GM12878 (cell line): ENCODE measurements around the gene NUB1. TPM values are rescaled to one million over a fixed set of nuclear protein-coding genes. Genes with fewer than 3 reads are reported as not detected.

ENCODE experiments used
- ATAC-seq: fragments of 200-7000 bp; cut with Tn5 transposase; 3 replicates; pipeline ENCODE4 v1.9.1; 2020; ENCODE audit warnings: mild to moderate bottlenecking, moderate library complexity
- BruUV-seq: library from RNA; stranded (reverse); fragments of 400-500 nt; replicated peaks from 2 replicates; lab custom pipeline; 2021; lab: Mats Ljungman, UMichigan
- CTCF ChIA-PET: fragments of 300-600 bp; sonication (Branson Sonifier 250); formaldehyde crosslinking; extraction: SDS; loops from one replicate; lab custom pipeline; 2021; ENCODE audit warnings: inconsistent platforms; lab: Yijun Ruan, JAX
- POLR2A ChIA-PET: fragments of 350-600 bp; formaldehyde crosslinking; extraction: SDS; loops from one replicate; lab custom pipeline; 2021; ENCODE audit warnings: inconsistent platforms; lab: Charles Lee
- RAD21 ChIA-PET: fragments of 300-600 bp; sonication (Branson Sonifier 250); formaldehyde crosslinking; loops from one replicate; lab custom pipeline; 2023; ENCODE audit warnings: antibody characterized with exemption; ENCODE audit not compliant: unreplicated experiment; lab: Charles Lee
- SMC1A ChIA-PET: fragments of 300-600 bp; sonication (Branson Sonifier 250); formaldehyde crosslinking; loops from one replicate; lab custom pipeline; 2023; ENCODE audit not compliant: unreplicated experiment, uncharacterized antibody; lab: Charles Lee
- DNase-seq: peaks from one replicate; pipeline ENCODE4 v3.0.0-alpha.2; 2011; ENCODE audit warnings: low read depth, low spot score
- FAIRE-seq: peaks from 3 replicates; lab custom pipeline; 2011; peaks lifted over from hg19 to GRCh38; lab: Jason Lieb, UNC
- H2AFZ ChIP-seq: 2 replicates; pipeline ENCODE4 v1.6.0; 2011; ENCODE audit warnings: low read depth, low read length, control low read depth; ENCODE audit not compliant: control insufficient read depth
- H3K27ac ChIP-seq: 2 replicates; pipeline ENCODE4 v1.5.1; 2011; ENCODE audit warnings: control low read depth; ENCODE audit not compliant: control insufficient read depth, insufficient read depth
- H3K27me3 ChIP-seq, 2 experiments: replicated peaks in 1 of 2; 2 replicates each; pipeline versions ENCODE4 v1.6.0 to v1.6.1; 2011; ENCODE audit warnings: low read length in 1 of 2; ENCODE audit not compliant: control insufficient read depth in 2 of 2, insufficient read depth in 2 of 2
- H3K36me3 ChIP-seq, 2 experiments: 2 replicates each; pipeline ENCODE4 v1.5.1; 2011; ENCODE audit warnings: low read length in 1 of 2; ENCODE audit not compliant: control insufficient read depth in 2 of 2, insufficient read depth in 2 of 2
- H3K4me1 ChIP-seq: 2 replicates; pipeline ENCODE4 v1.6.1; 2011; ENCODE audit warnings: mild to moderate bottlenecking, low read length, moderate library complexity, mixed read lengths; ENCODE audit not compliant: control insufficient read depth, insufficient read depth
- H3K4me2 ChIP-seq: 2 replicates; pipeline ENCODE4 v1.6.0; 2011; ENCODE audit warnings: control low read depth; ENCODE audit not compliant: control insufficient read depth, insufficient read depth
- H3K4me3 ChIP-seq: fragments of 200-600 bp; sonication (generic); 2 replicates; pipeline ENCODE4 v1.5.1; 2016
- H3K79me2 ChIP-seq: 2 replicates; pipeline ENCODE4 v1.6.0; 2011; ENCODE audit warnings: low read length; ENCODE audit not compliant: control insufficient read depth, insufficient read depth
- H3K9ac ChIP-seq: 2 replicates; pipeline ENCODE4 v1.8.0; 2011; ENCODE audit warnings: low read length, control low read depth, mixed read lengths; ENCODE audit not compliant: control insufficient read depth, insufficient read depth
- H3K9me3 ChIP-seq: replicated peaks from 3 replicates; pipeline ENCODE4 v1.5.1; 2011; ENCODE audit warnings: mild to moderate bottlenecking, low read length; ENCODE audit not compliant: control insufficient read depth, insufficient read depth
- H4K20me1 ChIP-seq: 2 replicates; pipeline ENCODE4 v1.6.0; 2011; ENCODE audit not compliant: control insufficient read depth, insufficient read depth
- ATF7 ChIP-seq: fragments of 450-650 bp; IDR thresholded peaks from 2 replicates; pipeline ENCODE4 v1.6.1; 2016; ENCODE audit warnings: low read depth, mild to moderate bottlenecking
- CBX5 ChIP-seq: sonication (generic); IDR thresholded peaks from 2 replicates; pipeline ENCODE4 v1.6.1; 2016; ENCODE audit warnings: low read depth, moderate library complexity, mild to moderate bottlenecking, inconsistent platforms
- FOXM1 ChIP-seq: IDR thresholded peaks from 2 replicates; pipeline ENCODE4 v1.6.1; 2012; ENCODE audit warnings: low read depth, mild to moderate bottlenecking, inconsistent platforms, low read length, moderate library complexity
- IKZF1 ChIP-seq: fragments of 450-650 bp; conservative IDR thresholded peaks from 2 replicates; pipeline ENCODE4 v1.6.1; 2017; ENCODE audit warnings: antibody characterized with exemption, mild to moderate bottlenecking
- RAD21 ChIP-seq: IDR thresholded peaks from 2 replicates; pipeline ENCODE4 v1.6.1; 2011; ENCODE audit warnings: mild to moderate bottlenecking, low read depth, low read length, moderate library complexity; ENCODE audit not compliant: insufficient read depth
- RCOR1 ChIP-seq: conservative IDR thresholded peaks from 2 replicates; pipeline ENCODE4 v1.6.1; 2012; ENCODE audit warnings: low read depth, low read length, improper control_type of control experiment
- SMC3 ChIP-seq: IDR thresholded peaks from 2 replicates; pipeline ENCODE4 v1.6.1; 2011; ENCODE audit warnings: low read length, improper control_type of control experiment, borderline replicate concordance
- YY1 ChIP-seq: IDR thresholded peaks from 2 replicates; pipeline ENCODE4 v1.6.1; 2011; ENCODE audit warnings: low read depth, mild to moderate bottlenecking, low read length
- ZNF24 ChIP-seq: fragments of 450-650 bp; IDR thresholded peaks from 2 replicates; pipeline ENCODE4 v1.6.1; 2017; ENCODE audit warnings: antibody characterized with exemption, mild to moderate bottlenecking
- WGBS: methylation state at CpG from one replicate; pipeline ENCODE4 v1.1.6; 2016; ENCODE audit warnings: low lambda C conversion rate; ENCODE audit not compliant: insufficient replicate concordance, insufficient coverage; ENCODE audit errors: missing lambda C conversion rate; 5-methylcytosine and 5-hydroxymethylcytosine counted together
- in situ Hi-C: fragments of 300-500 bp; cut with MboI; formaldehyde crosslinking; loops from 9 replicates; pipeline ENCODE4 v1.14.3; 2018; ENCODE audit warnings: mixed read lengths
- intact Hi-C: fragments of 100-400 bp; cut with micrococcal nuclease; formaldehyde crosslinking; loops from one replicate; pipeline ENCODE4 v1.14.2; 2022; ENCODE audit not compliant: unreplicated experiment
- polyA plus RNA-seq, 11 experiments: library from polyadenylated mRNA; depleted of rRNA in 4 of 11; unstranded in 6 of 11; stranded (reverse) in 5 of 11; fragments of >200 nt; fragmentation: Nextera tagmentation in 4 of 11; fragmentation: Illumina TruSeq in 1 of 11; extraction: Ambion mirVana in 4 of 11; extraction: Trizol in 1 of 11; gene quantifications; 1 replicate in 1 of 11; 2 replicates in 10 of 11; pipeline versions ENCODE4 v1.2.1 to v1.2.3, GENCODE V29; 2011 to 2016; ENCODE audit warnings: inconsistent platforms in 2 of 11, missing spikeins in 2 of 11, low read depth in 1 of 11
- total RNA-seq, 4 experiments: library from RNA; depleted of rRNA in 3 of 4; stranded (reverse); fragments of >200 nt in 3 of 4; fragmentation: Illumina TruSeq in 1 of 4; extraction: Trizol in 1 of 4; gene quantifications; 2 replicates each; pipeline versions ENCODE4 v1.2.1 to v1.2.3, GENCODE V29; 2013 to 2021
- TF ChIP-seq, protein P1 (sequence below), 3 experiments: IDR thresholded peaks in 2 of 3; conservative IDR thresholded peaks in 1 of 3; 2 replicates each; pipeline ENCODE4 v1.5.1; 2011; ENCODE audit warnings: low read depth in 3 of 3, low read length in 3 of 3, mild to moderate bottlenecking in 3 of 3, control low read depth in 2 of 3, moderate library complexity in 2 of 3, inconsistent platforms in 1 of 3, mixed read lengths in 1 of 3; ENCODE audit not compliant: control insufficient read depth in 2 of 3, insufficient read depth in 1 of 3; ENCODE audit errors: extremely low read depth in 1 of 3

The NUB1 gene
- total and polyA plus RNA-seq, 10 of the 15 experiments (the other 5 are each of a cell fraction or from before 2014, with no cell fraction given), result 24.1 to 102 (median 49.0) TPM

DNA sequence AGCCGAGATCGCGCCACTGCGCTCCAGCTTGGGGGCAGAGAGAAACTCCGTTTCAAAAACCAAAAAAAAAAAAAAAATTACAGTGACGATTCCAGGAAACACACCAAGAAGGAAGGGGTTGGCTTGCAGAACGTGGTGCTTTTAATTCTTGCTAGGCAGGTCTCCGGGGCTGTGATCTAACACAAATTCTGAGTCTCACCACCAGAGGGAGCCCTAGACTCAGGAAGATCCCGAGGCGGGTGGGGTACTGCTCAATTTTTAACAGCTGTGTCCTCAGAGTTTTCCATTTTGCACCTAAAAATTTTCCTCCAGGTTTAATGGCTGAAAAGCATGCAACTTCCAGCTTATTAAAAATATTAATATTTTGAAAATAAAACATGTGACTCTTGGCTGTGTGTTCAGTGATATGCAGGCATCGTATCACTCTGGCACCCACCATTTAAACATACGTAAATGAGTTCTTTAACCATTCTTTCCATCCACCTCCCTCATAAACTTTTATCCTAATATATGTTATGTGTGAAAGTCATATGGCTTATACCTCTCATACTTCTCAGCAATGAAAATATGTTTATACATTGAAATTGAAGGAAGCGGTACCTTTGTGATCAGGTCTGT lies 26.5 kb upstream of the NUB1 start:
- DNase-seq (peak; percentile 31), FAIRE-seq (peak; percentile 87)
- no peak overlapping the region for H3K9ac ChIP-seq
- ChIA-PET RAD21 (interaction anchor here (0.7 to 5.2 kb wide), 11 partner anchors 16 to 319 kb away, joined by 3 to 104 read pairs (median 4); partner anchors contain the start of gene NUB1), SMC1A (interaction anchor here (0.6 to 6.3 kb wide), 17 partner anchors 10 to 455 kb away, joined by 3 to 152 read pairs (median 9); partner anchors contain the start of gene NUB1), CTCF (interaction anchor here (0.5 to 7.4 kb wide), 33 partner anchors 10 to 445 kb away, joined by 3 to 252 read pairs (median 5); partner anchors contain the start of genes CHPF2 and NUB1)
- no peak overlapping the region for H3K4me3 ChIP-seq
- H3K9me3 ChIP-seq, result peaks cover 16% of the 10 kb centered on the region; the same call in 2 of the 3 replicates
- no peaks in the 10 kb centered on the region for H3K36me3 ChIP-seq
- no TSS peak for BruUV-seq
- no peaks in the 10 kb centered on the region for H3K27me3 ChIP-seq
- no peak overlapping the region for H2AFZ ChIP-seq
- 25% methylated on average over 13 of the region's 13 CpGs for WGBS
- H3K79me2 ChIP-seq, result no peaks in the 10 kb centered on the region
- H3K27ac ChIP-seq, result no peak overlapping the region
- H3K4me1 ChIP-seq, result no peaks in the 10 kb centered on the region
- no peak overlapping the region for H3K4me2 ChIP-seq
- peak; percentile 93 for TF ChIP-seq RAD21
- TF ChIP-seq IKZF1, result no peak
- TF ChIP-seq YY1, result peak; percentile 64
- TF ChIP-seq CBX5, result 0 out of 2 replicates have a peak, but pooled peaks have one; percentile 37
- TF ChIP-seq ZNF24, result no peak
- TF ChIP-seq, protein P1, sequence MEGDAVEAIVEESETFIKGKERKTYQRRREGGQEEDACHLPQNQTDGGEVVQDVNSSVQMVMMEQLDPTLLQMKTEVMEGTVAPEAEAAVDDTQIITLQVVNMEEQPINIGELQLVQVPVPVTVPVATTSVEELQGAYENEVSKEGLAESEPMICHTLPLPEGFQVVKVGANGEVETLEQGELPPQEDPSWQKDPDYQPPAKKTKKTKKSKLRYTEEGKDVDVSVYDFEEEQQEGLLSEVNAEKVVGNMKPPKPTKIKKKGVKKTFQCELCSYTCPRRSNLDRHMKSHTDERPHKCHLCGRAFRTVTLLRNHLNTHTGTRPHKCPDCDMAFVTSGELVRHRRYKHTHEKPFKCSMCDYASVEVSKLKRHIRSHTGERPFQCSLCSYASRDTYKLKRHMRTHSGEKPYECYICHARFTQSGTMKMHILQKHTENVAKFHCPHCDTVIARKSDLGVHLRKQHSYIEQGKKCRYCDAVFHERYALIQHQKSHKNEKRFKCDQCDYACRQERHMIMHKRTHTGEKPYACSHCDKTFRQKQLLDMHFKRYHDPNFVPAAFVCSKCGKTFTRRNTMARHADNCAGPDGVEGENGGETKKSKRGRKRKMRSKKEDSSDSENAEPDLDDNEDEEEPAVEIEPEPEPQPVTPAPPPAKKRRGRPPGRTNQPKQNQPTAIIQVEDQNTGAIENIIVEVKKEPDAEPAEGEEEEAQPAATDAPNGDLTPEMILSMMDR (IDR thresholded peaks at IDR 0.05 in 2 of 3, conservative IDR thresholded peaks at IDR 0.05 in 1 of 3; ENCODE audit: control insufficient read depth in 2 of 3, extremely low read depth in 1 of 3, insufficient read depth in 1 of 3, low read depth in 3 of 3, low read length in 3 of 3), result peak; percentile 73 to 87 (median 74)
- TF ChIP-seq RCOR1, result no peak
- TF ChIP-seq FOXM1, result peak; percentile 51; the same call in 1 of the 2 replicates
- TF ChIP-seq SMC3, result peak; percentile 93
- TF ChIP-seq ATF7, result no peak
- TF ChIP-seq, all 136 proteins: peak for 6
- in situ Hi-C loops, result loop anchor here (5.0 kb wide), 1 partner anchor 37 kb away; no protein-coding TSS in a partner anchor
- peak; percentile 96 for ATAC-seq
- POLR2A ChIA-PET, result interaction anchor here (1.3 to 2.5 kb wide), 3 partner anchors 26 to 37 kb away, joined by 7 to 11 read pairs (median 8); partner anchors contain the start of gene NUB1
- intact Hi-C loops, result loop anchor here (1.0 to 5.0 kb wide), 3 partner anchors 35 to 442 kb away; no protein-coding TSS in a partner anchor
- no peaks in the 10 kb centered on the region for H4K20me1 ChIP-seq
